T-helper 22 cell (primary cell): ENCODE measurements around the gene VMP1.

Experiments
- DNase-seq: peaks from one replicate; pipeline ENCODE4 v3.0.0-alpha.2; 2020; ENCODE audit warnings: low read depth

The VMP1 gene

GRCh38 chr17:59711936-59712335 lies 4.5 kb downstream of the VMP1 start:
- DNase-seq = no peak

- DNase-seq = no peak
These were observed 5.4 kb downstream of the VMP1 start for GRCh38 chr17:59712862-59713261.

- no peak for DNase-seq
These were observed 6.8 kb downstream of the VMP1 start for GRCh38 chr17:59714255-59714654.

GRCh38 chr17:59716427-59716826 lies 9.0 kb downstream of the VMP1 start:
- no peak for DNase-seq

- no peak for DNase-seq
These were observed 12.1 kb downstream of the VMP1 start for GRCh38 chr17:59719526-59719925.

- no peak for DNase-seq
These were observed 15.2 kb downstream of the VMP1 start for GRCh38 chr17:59722623-59723022.

- no peak for DNase-seq
These were observed 15.6 kb downstream of the VMP1 start for GRCh38 chr17:59723041-59723440.

- DNase-seq = no peak
These were observed 16.2 kb downstream of the VMP1 start for GRCh38 chr17:59723607-59724006.

- no peak for DNase-seq
These were observed 18.2 kb downstream of the VMP1 start for GRCh38 chr17:59725691-59726090.

- no peak for DNase-seq
These were observed 20.5 kb downstream of the VMP1 start for GRCh38 chr17:59727817-59728533.

- no peak for DNase-seq
These were observed 22.9 kb downstream of the VMP1 start for GRCh38 chr17:59730268-59730834.

- DNase-seq = no peak
These were observed 26.2 kb downstream of the VMP1 start for GRCh38 chr17:59733697-59734096.

GRCh38 chr17:59734226-59734625 lies 26.8 kb downstream of the VMP1 start:
- DNase-seq = no peak

GRCh38 chr17:59737324-59737723 lies 29.9 kb downstream of the VMP1 start:
- DNase-seq = no peak

- no peak for DNase-seq
These were observed 36.4 kb downstream of the VMP1 start for GRCh38 chr17:59743842-59744241.

- no peak for DNase-seq
These were observed 37.6 kb downstream of the VMP1 start for GRCh38 chr17:59745040-59745439.

GRCh38 chr17:59746849-59747445 lies 39.5 kb downstream of the VMP1 start:
- DNase-seq = no peak

GRCh38 chr17:59748591-59748990 lies 41.1 kb downstream of the VMP1 start:
- DNase-seq = no peak

GRCh38 chr17:59751955-59752413 lies 44.5 kb downstream of the VMP1 start:
- DNase-seq = no peak

- no peak for DNase-seq
These were observed 45.0 kb downstream of the VMP1 start for GRCh38 chr17:59752446-59752845.

- no peak for DNase-seq
These were observed 45.5 kb downstream of the VMP1 start for GRCh38 chr17:59752922-59753321.

GRCh38 chr17:59753522-59754467 lies 46.3 kb downstream of the VMP1 start:
- DNase-seq = no peak
